Measurements from ENCODE around the gene PNKP.
A peak's percentile ranks its signal among the peaks of the same experiment; 100 is the strongest.

Gene PNKP

GRCh38 chr19:49840321-49840720, 27.1 kb downstream of the PNKP start:
- FAIRE-seq (no peak), DNase-seq (ENCODE audit: insufficient read length, low spot score) (no peak)
- TF ChIP-seq POLR2A (IDR thresholded peaks at IDR 0.05; ENCODE audit: low read depth, low read length) (no peak), POLR2AphosphoS5 (IDR thresholded peaks at IDR 0.05; ENCODE audit: low read depth, low read length) (no peak), TAF1 (IDR thresholded peaks at IDR 0.05; ENCODE audit: low read depth, low read length) (no peak), PAX5 (IDR thresholded peaks at IDR 0.05; ENCODE audit: insufficient read depth, low read length, severe bottlenecking) (no peak), POU2F2 (IDR thresholded peaks at IDR 0.05; ENCODE audit: low read depth, low read length) (no peak), SPI1 (IDR thresholded peaks at IDR 0.05; ENCODE audit: low read depth, low read length) (no peak)

GRCh38 chr19:49839713-49840112, 27.7 kb downstream of the PNKP start:
- no peak for DNase-seq (ENCODE audit: insufficient read length, low spot score)
- FAIRE-seq = no peak
- no peak for TF ChIP-seq PAX5 (IDR thresholded peaks at IDR 0.05; ENCODE audit: insufficient read depth, low read length, severe bottlenecking)
- TF ChIP-seq POLR2A (IDR thresholded peaks at IDR 0.05; ENCODE audit: low read depth, low read length) = no peak
- no peak for TF ChIP-seq SPI1 (IDR thresholded peaks at IDR 0.05; ENCODE audit: low read depth, low read length)
- no peak for TF ChIP-seq POU2F2 (IDR thresholded peaks at IDR 0.05; ENCODE audit: low read depth, low read length)
- no peak for TF ChIP-seq POLR2AphosphoS5 (IDR thresholded peaks at IDR 0.05; ENCODE audit: low read depth, low read length)
- TF ChIP-seq TAF1 (IDR thresholded peaks at IDR 0.05; ENCODE audit: low read depth, low read length) = no peak

DNA sequence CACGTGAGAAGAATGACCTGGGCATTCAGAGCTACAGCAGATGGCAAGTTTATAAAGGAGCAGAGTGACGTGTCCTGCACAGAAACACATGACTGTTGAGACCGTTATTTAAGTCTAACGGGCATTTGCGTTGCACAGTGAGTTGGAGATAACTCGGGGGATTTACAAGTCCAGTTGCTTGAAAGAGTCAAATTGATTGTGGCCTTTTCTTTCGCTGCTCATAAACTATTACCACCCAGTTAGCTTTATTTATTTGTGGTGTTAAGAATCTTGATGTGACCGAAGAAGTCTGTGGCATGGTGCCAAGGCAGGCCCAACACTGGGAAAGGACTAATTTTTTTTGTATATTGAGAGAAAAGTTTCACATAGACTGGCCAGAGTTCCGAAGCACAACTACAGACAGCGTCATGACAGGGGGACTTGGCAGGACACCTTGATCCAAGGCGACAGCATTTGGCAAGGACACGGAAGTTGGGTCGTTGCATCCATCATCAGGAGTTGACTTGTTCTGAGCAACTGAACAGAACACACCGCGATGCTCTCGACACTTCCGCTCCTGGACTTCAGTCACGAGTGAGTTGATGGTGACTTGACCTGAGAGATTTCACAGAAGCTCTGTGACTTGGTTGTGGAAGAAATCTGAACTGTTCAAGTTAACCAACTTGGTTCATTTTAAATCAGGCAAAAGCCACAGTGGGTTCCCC, 28.3 kb downstream of the PNKP start:
- DNase-seq (ENCODE audit: insufficient read length, low spot score) (no peak), FAIRE-seq (no peak)
- no peak for TF ChIP-seq TAF1 (IDR thresholded peaks at IDR 0.05; ENCODE audit: low read depth, low read length)
- no peak for TF ChIP-seq SPI1 (IDR thresholded peaks at IDR 0.05; ENCODE audit: low read depth, low read length)
- 0 out of 2 replicates have a peak, but pooled peaks have one; percentile 16 for TF ChIP-seq POLR2A (IDR thresholded peaks at IDR 0.05; ENCODE audit: low read depth, low read length)

DNA sequence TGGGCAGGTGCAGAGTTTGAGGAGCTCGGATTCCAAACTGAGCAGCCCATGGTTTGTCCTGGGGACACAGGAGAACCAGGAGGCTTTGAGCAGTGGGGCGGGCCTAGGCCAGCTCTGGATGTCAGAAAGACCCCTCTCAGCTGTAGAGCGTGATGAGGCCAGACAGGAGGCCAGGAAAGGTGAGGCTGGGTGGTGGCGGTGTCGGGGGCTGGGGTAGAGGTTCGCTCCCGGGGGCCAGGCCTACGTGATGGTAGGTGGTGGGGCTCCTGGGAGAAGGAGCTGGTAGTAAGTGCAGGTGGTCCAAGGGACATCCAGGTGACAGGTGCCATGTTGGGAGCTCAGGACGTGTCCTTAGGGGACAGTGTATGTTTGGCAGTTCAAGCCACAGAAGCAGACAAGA, 30.0 kb downstream of the PNKP start:
- DNase-seq (ENCODE audit: insufficient read length, low spot score) = no peak
- TF ChIP-seq POLR2AphosphoS5 (IDR thresholded peaks at IDR 0.05; ENCODE audit: low read depth, low read length) (peak; percentile 14; the same call in 1 of the 2 replicates), POLR2A (IDR thresholded peaks at IDR 0.05; ENCODE audit: low read depth, low read length) (no peak)
- no peak for FAIRE-seq

- TF ChIP-seq SPI1 (IDR thresholded peaks at IDR 0.05; ENCODE audit: low read depth, low read length) (no peak), POLR2AphosphoS5 (IDR thresholded peaks at IDR 0.05; ENCODE audit: low read depth, low read length) (no peak), POLR2A (IDR thresholded peaks at IDR 0.05; ENCODE audit: low read depth, low read length) (no peak), PAX5 (IDR thresholded peaks at IDR 0.05; ENCODE audit: insufficient read depth, low read length, severe bottlenecking) (no peak), TAF1 (IDR thresholded peaks at IDR 0.05; ENCODE audit: low read depth, low read length) (no peak), POU2F2 (IDR thresholded peaks at IDR 0.05; ENCODE audit: low read depth, low read length) (no peak)
- no peak for FAIRE-seq
- no peak for DNase-seq (ENCODE audit: insufficient read length, low spot score)
Observed at GRCh38 chr19:49837009-49837310, 30.4 kb downstream of the PNKP start.

DNA sequence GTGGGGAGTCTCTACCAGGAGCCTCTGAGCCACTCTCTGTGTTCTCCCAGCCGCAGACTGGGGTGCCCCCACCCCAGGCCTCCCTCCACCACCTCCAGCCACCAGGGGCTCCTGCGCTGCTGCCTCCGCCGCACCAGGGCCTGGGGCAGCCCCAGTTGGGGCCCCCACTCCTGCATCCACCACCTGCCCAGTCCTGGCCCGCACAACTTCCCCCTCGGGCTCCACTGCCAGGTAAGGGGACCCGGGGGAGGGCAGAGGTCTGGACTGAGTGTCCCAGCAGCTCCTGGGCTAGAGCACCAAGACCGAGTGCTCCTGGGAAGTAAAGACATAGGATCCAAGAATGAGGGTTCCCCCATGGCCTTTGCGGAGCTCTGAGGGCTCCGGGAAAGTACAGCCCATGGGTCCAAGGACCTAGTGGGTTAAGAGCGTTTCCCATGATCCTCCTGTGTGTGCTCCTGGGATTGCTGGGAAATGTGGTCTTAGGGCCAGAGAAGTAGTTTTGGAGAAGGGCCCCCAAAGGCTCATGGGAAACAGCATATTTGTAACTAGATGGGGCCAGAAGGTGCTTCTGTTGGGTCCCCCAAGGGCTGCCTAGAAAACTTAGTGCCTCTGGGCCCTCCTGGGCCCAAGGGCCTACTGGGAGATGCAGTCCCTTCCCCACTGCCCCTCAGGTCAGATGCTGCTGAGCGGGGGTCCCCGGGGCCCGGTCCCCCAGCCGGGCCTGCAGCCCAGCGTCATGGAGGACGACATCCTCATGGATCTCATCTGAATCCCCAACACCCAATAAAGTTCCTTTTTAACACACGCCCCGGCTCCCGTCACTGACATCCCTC, 31.0 kb downstream of the PNKP start:
- FAIRE-seq (no peak), DNase-seq (ENCODE audit: insufficient read length, low spot score) (no peak)
- TF ChIP-seq SPI1 (IDR thresholded peaks at IDR 0.05; ENCODE audit: low read depth, low read length) (no peak), PAX5 (IDR thresholded peaks at IDR 0.05; ENCODE audit: insufficient read depth, low read length, severe bottlenecking) (no peak), POLR2A (IDR thresholded peaks at IDR 0.05; ENCODE audit: low read depth, low read length) (no peak), POLR2AphosphoS5 (IDR thresholded peaks at IDR 0.05; ENCODE audit: low read depth, low read length) (no peak), POU2F2 (IDR thresholded peaks at IDR 0.05; ENCODE audit: low read depth, low read length) (no peak), TAF1 (IDR thresholded peaks at IDR 0.05; ENCODE audit: low read depth, low read length) (no peak)

- no peak for TF ChIP-seq POLR2A (IDR thresholded peaks at IDR 0.05; ENCODE audit: low read depth, low read length)
- no peak for TF ChIP-seq TAF1 (IDR thresholded peaks at IDR 0.05; ENCODE audit: low read depth, low read length)
- no peak for TF ChIP-seq POU2F2 (IDR thresholded peaks at IDR 0.05; ENCODE audit: low read depth, low read length)
- no peak for TF ChIP-seq POLR2AphosphoS5 (IDR thresholded peaks at IDR 0.05; ENCODE audit: low read depth, low read length)
- FAIRE-seq (no peak), DNase-seq (ENCODE audit: insufficient read length, low spot score) (no peak)
Observed at GRCh38 chr19:49835562-49835961, 31.8 kb downstream of the PNKP start.

DNA sequence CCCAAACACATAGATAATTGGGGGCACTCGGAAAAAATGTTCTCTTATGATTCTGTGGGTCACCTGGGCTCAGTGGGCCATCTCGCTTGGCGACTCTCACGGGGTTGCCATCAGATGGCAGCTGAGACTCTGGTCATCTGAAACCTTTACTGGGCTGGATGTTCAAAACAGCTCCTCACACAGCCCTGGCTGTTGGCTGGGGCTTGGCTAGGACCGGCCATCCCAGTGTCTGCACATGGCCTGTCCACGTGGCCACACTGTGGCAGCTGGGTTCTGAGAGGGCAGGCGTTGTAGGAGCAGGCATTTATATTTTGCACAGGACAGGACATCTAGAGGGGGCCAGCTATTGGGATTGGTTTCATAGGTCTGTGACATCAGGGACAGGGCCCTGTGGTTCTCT, 33.8 kb downstream of the PNKP start:
- TF ChIP-seq TAF1 (IDR thresholded peaks at IDR 0.05; ENCODE audit: low read depth, low read length) (no peak), POLR2AphosphoS5 (IDR thresholded peaks at IDR 0.05; ENCODE audit: low read depth, low read length) (no peak), SPI1 (IDR thresholded peaks at IDR 0.05; ENCODE audit: low read depth, low read length) (no peak), PAX5 (IDR thresholded peaks at IDR 0.05; ENCODE audit: insufficient read depth, low read length, severe bottlenecking) (no peak)
- no peak for FAIRE-seq
- DNase-seq (ENCODE audit: insufficient read length, low spot score) = no peak

GRCh38 chr19:49832556-49832955, 34.8 kb downstream of the PNKP start:
- no peak for DNase-seq (ENCODE audit: insufficient read length, low spot score)
- TF ChIP-seq PAX5 (IDR thresholded peaks at IDR 0.05; ENCODE audit: insufficient read depth, low read length, severe bottlenecking) = no peak
- no peak for TF ChIP-seq POU2F2 (IDR thresholded peaks at IDR 0.05; ENCODE audit: low read depth, low read length)
- FAIRE-seq = no peak

DNA sequence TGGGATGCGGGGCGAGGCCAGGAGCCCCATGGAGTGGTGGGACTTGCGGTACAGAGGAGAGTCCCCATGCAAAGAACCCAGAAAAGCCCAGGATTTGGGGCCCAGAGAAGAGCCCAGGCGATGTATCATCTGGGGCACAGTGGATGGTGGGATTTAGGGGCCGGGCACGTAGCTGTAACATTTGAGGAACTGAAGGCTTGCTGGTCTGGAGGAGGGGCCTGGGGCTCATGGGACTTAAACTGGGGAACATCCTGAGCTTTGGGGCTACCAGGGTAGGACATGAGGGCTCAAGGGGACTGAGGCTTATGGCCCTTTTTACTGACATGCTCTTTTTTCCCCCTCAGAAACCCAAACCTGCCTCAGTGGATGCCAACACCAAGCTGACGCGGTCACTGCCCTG, 35.8 kb downstream of the PNKP start:
- DNase-seq (ENCODE audit: insufficient read length, low spot score) = no peak
- TF ChIP-seq SPI1 (IDR thresholded peaks at IDR 0.05; ENCODE audit: low read depth, low read length) (no peak), TAF1 (IDR thresholded peaks at IDR 0.05; ENCODE audit: low read depth, low read length) (no peak), POLR2A (IDR thresholded peaks at IDR 0.05; ENCODE audit: low read depth, low read length) (no peak), POLR2AphosphoS5 (IDR thresholded peaks at IDR 0.05; ENCODE audit: low read depth, low read length) (no peak), POU2F2 (IDR thresholded peaks at IDR 0.05; ENCODE audit: low read depth, low read length) (no peak), PAX5 (IDR thresholded peaks at IDR 0.05; ENCODE audit: insufficient read depth, low read length, severe bottlenecking) (no peak)
- FAIRE-seq = no peak
